Measurements from ENCODE around the gene ALDOA.

The ALDOA gene

DNA sequence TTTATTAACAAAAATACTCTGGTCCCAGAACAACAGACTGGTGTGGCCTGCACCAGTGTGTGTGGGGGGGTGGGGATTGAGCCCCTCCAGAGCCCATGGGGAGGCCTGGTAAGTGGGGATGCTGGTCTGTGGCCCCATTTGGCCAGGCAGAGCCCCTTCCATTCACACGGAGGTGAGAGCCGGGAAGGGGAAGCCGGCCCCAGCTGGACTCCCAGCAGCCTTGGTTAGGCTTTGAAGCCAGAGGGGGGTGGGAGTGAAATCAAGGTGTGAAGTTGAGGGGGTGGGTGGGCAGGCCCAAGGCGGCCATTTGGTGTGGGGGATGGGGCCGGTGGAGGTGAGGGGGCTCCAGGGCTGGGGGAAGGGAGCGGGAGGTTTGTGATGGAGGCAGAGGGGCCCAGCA is 20.3 kb downstream of the ALDOA start:
- no peak overlapping the region for H3K4me3 ChIP-seq (ENCODE audit: low read depth, low read length)

DNA sequence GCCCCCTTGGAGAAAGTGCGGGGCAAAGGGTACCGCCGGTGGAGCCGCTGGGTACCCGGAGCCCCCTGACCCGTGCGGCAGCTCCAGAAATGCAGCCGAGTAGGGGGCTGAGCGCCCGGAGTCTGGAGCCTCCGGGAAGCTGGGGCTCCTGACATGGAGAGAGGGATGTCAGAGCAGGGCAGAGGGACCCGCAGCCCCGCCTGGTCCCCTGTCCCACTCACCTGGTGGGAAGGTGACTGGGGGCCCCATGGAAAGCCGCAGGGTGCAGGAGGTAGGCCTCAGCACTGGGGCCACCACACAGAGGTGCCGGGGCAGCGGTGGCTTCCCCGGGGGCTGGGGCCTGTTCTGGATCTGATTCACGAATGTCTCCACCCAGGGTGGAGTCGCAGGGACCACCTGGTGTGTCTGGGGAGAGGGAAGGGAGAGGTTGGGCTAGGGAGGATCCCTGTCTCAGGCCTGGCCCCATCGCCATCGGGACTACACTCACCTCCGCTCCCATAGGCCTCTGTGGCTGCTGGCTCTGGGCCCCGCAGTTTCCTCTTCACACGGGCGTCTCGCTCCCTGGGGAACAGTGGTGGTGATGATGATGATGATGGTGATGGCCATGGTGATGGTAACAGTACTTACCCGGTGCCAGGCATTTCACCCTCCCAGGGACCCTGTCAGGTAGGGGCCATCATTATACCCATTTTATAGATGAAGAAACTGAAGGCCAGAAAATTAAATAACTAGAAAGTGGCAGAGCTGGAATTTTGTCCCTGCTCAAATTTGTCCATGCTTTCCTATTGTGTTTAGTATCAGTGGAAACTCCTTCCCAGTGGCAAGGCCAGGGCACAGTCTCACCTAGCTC is 21.0 kb downstream of the ALDOA start:
- TF ChIP-seq, protein P1, sequence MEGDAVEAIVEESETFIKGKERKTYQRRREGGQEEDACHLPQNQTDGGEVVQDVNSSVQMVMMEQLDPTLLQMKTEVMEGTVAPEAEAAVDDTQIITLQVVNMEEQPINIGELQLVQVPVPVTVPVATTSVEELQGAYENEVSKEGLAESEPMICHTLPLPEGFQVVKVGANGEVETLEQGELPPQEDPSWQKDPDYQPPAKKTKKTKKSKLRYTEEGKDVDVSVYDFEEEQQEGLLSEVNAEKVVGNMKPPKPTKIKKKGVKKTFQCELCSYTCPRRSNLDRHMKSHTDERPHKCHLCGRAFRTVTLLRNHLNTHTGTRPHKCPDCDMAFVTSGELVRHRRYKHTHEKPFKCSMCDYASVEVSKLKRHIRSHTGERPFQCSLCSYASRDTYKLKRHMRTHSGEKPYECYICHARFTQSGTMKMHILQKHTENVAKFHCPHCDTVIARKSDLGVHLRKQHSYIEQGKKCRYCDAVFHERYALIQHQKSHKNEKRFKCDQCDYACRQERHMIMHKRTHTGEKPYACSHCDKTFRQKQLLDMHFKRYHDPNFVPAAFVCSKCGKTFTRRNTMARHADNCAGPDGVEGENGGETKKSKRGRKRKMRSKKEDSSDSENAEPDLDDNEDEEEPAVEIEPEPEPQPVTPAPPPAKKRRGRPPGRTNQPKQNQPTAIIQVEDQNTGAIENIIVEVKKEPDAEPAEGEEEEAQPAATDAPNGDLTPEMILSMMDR (IDR thresholded peaks at IDR 0.05; ENCODE audit: borderline replicate concordance, insufficient read depth, low read depth, low read length), result no peak
- no peak overlapping the region for H3K4me3 ChIP-seq (ENCODE audit: low read depth, low read length)

More for the DNA sequence above, 20.3 kb downstream of the ALDOA start:
- TF ChIP-seq, protein P1 (IDR thresholded peaks at IDR 0.05; ENCODE audit: borderline replicate concordance, insufficient read depth, low read depth, low read length), result no peak

DNA sequence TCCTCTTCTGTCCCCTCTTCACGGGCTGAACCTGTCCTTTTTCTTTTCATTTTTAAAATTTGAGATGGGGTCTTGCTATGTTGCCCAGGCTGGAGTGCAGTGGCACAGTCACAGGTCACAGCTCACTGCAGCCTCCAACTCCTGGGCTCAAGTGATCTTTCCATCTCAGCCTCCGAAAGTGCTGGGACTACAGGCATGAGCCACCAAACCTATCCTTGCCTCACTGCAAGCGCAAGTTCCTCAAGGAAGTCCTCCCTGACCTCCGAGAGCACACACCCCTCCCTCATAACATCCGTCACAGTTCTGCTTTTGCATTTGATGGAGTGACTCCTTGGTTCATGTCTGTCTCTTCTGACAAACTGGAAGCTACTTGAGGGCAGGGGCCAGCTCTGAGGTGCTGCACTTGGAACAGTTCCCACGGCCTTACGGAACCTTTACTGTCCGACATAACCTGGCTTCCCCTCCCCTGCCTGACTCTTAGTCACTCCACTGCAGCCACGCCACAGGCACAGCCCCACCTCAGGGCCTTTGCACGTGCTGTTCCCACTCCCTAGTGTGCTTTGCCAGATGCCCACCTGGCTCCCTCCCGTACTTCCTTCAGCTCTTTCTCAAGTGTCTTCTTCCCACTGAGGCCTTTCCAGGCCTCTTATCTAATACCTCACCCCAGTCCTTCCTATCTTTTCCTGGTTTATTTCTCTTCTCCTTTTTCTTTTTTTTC is 21.8 kb downstream of the ALDOA start:
- H3K4me3 ChIP-seq (ENCODE audit: low read depth, low read length), result no peak overlapping the region
- TF ChIP-seq, protein P1 (IDR thresholded peaks at IDR 0.05; ENCODE audit: borderline replicate concordance, insufficient read depth, low read depth, low read length), result no peak

DNA sequence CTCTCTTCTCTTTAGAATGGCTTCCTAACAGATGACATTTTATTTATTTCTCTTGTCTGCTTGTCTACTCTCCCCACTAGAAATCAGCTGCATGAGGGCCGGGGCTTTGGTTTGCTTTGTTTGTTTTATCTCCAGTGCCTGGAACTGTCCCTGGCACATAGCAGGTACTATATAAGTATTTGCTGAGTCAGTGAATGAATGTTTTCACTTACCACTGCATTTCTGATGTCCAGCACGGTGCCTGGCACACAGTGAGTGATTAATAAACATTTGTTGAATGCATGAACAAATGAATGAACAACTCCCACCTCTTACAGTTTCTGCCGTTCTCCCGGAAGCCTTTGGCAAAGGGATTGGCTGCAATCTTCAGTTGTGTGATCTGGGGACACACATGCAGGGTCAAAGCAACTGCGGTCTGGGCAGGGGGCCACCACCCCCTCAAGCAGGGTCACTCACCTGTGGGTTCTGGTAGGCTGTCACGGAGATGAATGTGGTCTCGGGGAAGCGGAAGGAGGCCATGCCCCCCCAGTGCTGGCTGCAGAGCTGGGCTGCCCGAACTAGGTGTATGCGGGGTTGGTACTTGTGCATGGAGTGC is 22.8 kb downstream of the ALDOA start:
- no peak overlapping the region for H3K4me3 ChIP-seq (ENCODE audit: low read depth, low read length)
- TF ChIP-seq, protein P1 (IDR thresholded peaks at IDR 0.05; ENCODE audit: borderline replicate concordance, insufficient read depth, low read depth, low read length), result no peak

DNA sequence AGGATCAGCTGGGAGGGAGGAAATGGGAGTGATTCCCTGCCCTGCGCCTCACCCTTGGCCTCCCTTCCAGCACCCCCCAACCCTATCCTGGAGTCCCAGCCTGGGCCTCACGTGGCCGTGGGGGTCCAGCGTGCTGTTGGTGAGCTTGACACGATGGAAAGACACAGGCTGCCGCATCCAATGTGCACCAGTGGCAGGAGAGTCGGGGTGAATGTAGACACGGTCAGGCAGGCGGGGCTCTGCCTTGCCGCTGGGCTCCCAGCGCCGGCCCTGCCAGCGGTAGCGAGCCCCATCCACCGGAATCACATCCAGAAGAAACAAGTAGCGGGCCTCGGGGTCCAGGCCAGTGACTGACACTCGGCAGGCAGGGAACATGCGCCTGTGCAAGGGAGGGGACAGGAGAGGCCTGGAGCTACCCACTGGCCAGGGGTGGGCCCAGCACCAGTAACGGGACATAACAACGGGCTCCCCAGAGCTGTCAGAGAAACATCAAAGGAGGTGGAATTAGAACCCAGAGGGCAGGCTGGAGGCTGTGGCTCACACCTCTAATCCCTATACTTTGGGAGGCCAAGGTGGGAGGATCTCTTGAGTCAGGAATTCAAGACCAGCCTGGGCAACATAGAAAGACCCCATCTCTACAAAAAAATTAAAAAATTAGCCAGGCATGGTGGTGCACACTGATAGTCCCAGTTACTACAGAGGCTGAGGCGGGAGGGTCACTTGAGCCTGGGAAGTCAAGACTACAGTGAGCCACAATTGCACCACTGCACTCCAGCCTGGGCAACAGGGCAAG is 23.5 kb downstream of the ALDOA start:
- TF ChIP-seq, protein P1 (IDR thresholded peaks at IDR 0.05; ENCODE audit: borderline replicate concordance, insufficient read depth, low read depth, low read length), result no peak
- H3K4me3 ChIP-seq (ENCODE audit: low read depth, low read length), result no peak overlapping the region

DNA sequence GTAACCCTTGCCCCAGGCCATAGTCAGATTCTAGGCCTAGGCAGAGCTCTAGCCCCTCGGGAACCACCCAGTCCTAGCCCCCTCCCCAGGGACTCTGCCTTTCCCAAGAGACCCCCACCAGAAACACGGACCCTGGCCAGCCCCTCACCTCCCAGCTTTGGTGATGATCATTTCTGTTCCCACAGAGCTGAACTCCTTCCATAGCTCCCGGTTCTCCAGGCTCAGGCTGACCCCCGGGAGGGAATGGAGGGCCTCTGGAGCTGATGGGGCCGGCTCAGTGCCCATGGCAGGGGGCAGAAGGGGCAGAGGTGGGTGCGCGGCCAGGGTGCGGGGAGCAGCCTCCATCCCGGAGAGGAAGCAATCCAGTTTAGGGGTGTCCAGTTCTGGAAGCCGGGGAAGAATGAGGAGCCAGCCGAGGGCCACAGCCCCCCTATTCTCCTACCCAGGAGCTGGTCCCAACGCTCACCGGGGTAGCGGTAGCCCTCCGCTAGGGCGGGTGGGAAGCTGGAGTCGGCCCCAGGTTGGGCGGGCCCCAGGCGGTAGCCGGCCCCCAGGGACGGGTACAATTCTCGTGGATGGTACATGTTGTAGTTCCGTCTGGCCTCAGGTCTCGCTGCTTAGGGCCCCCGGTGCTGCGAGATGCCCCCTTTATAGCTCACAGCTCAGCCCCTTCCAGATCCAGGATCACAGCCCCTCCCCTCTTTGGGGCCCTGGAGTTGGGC is 25.2 kb downstream of the ALDOA start:
- TF ChIP-seq, protein P1 (IDR thresholded peaks at IDR 0.05; ENCODE audit: borderline replicate concordance, insufficient read depth, low read depth, low read length), result no peak
- H3K4me3 ChIP-seq (ENCODE audit: low read depth, low read length), result no peak overlapping the region
